Neural progenitor cell (in vitro differentiated cells): Measurements from ENCODE around the gene IRX5. TPM values are rescaled to one million over a fixed set of nuclear protein-coding genes. Genes with fewer than 3 reads are reported as not detected.

Experiments used
- DNase-seq: peaks from one replicate; pipeline ENCODE4 v3.0.0-alpha.2; 2016; ENCODE audit warnings: low spot score
- H2AFZ ChIP-seq: fragments of 200-600 bp; sonication (generic); replicated peaks from 2 replicates; pipeline ENCODE4 v1.6.1; 2016; ENCODE audit warnings: antibody characterized with exemption
- H3F3A ChIP-seq: fragments of 200-600 bp; sonication (generic); 2 replicates; pipeline ENCODE4 v1.6.1; 2016; ENCODE audit warnings: antibody characterized with exemption, low read depth
- H3K27ac ChIP-seq: fragments of 200-600 bp; sonication (generic); 2 replicates; pipeline ENCODE4 v1.5.1; 2016; ENCODE audit warnings: mild to moderate bottlenecking
- H3K27me3 ChIP-seq: fragments of 200-600 bp; sonication (generic); 2 replicates; pipeline ENCODE4 v1.6.1; 2016; ENCODE audit warnings: mild to moderate bottlenecking, moderate library complexity
- H3K36me3 ChIP-seq: fragments of 200-600 bp; sonication (generic); 2 replicates; pipeline ENCODE4 v1.5.1; 2016
- H3K4me1 ChIP-seq: fragments of 200-600 bp; sonication (generic); 2 replicates; pipeline ENCODE4 v1.6.1; 2016; ENCODE audit warnings: mixed run types
- H3K4me2 ChIP-seq: fragments of 200-600 bp; sonication (generic); 2 replicates; pipeline ENCODE4 v1.6.1; 2016
- H3K4me3 ChIP-seq: fragments of 200-600 bp; sonication (generic); 2 replicates; pipeline ENCODE4 v1.5.1; 2016
- H3K79me2 ChIP-seq: fragments of 200-600 bp; sonication (generic); 2 replicates; pipeline ENCODE4 v1.6.1; 2016; ENCODE audit warnings: low read depth
- H3K9ac ChIP-seq: fragments of 200-600 bp; sonication (generic); 2 replicates; pipeline ENCODE4 v1.6.1; 2016
- H3K9me3 ChIP-seq: fragments of 200-600 bp; sonication (generic); 2 replicates; pipeline ENCODE4 v1.5.1; 2016; ENCODE audit warnings: low read depth
- H4K20me1 ChIP-seq: fragments of 200-600 bp; sonication (generic); 2 replicates; pipeline ENCODE4 v1.6.1; 2016; ENCODE audit warnings: low read depth
- H3K27ac Mint-ChIP-seq: 3 replicates; pipeline ENCODE4 v1.8.0; 2021; ENCODE audit warnings: mixed read lengths
- H3K27me3 Mint-ChIP-seq: 2 replicates; pipeline ENCODE4 v1.8.0; 2022; ENCODE audit warnings: low read depth, mild to moderate bottlenecking, inconsistent platforms, moderate library complexity, mixed read lengths; ENCODE audit not compliant: insufficient read depth
- H3K36me3 Mint-ChIP-seq: 3 replicates; pipeline ENCODE4 v1.8.0; 2021; ENCODE audit warnings: mixed read lengths
- H3K4me1 Mint-ChIP-seq: 3 replicates; pipeline ENCODE4 v1.8.0; 2021; ENCODE audit warnings: mixed read lengths
- H3K4me3 Mint-ChIP-seq: 3 replicates; pipeline ENCODE4 v1.8.0; 2021; ENCODE audit warnings: mild to moderate bottlenecking, moderate library complexity, mixed read lengths
- H3K9me3 Mint-ChIP-seq: 3 replicates; pipeline ENCODE4 v1.8.0; 2020; ENCODE audit warnings: mixed read lengths
- CTCF ChIP-seq: fragments of 200-600 bp; sonication (generic); IDR thresholded peaks from 2 replicates; pipeline ENCODE4 v1.5.1; 2017; ENCODE audit warnings: antibody characterized with exemption, mild to moderate bottlenecking
- EZH2 ChIP-seq: fragments of 200-600 bp; sonication (generic); IDR thresholded peaks from 2 replicates; pipeline ENCODE4 v1.6.1; 2017; ENCODE audit warnings: antibody characterized with exemption, mild to moderate bottlenecking, moderate library complexity
- EZH2phosphoT487 ChIP-seq: fragments of 200-600 bp; sonication (generic); IDR thresholded peaks from 2 replicates; pipeline ENCODE4 v1.6.1; 2017; ENCODE audit warnings: antibody characterized with exemption
- total RNA-seq: library from RNA; depleted of rRNA; stranded (reverse); fragments of >200 nt; gene quantifications from 2 replicates; pipeline ENCODE4 v1.2.3, GENCODE V29; 2015; ENCODE audit warnings: low replicate concordance

Gene IRX5
- total RNA-seq, 1 donor from 2014 or later = 1.6 TPM

GRCh38 chr16:54937671-54938211 lies 7.1 kb downstream of the IRX5 start:
- H3K36me3 ChIP-seq = no peaks in the 10 kb centered on the region
- H2AFZ ChIP-seq = peak overlapping the region; percentile 65
- peak overlapping the region; percentile 55 for H3K4me3 ChIP-seq
- no peaks in the 10 kb centered on the region for H3K9me3 ChIP-seq
- H3K4me3 Mint-ChIP-seq = peak overlapping the region; percentile 90
- H3K79me2 ChIP-seq = no peaks in the 10 kb centered on the region
- no peaks in the 10 kb centered on the region for H3K9me3 Mint-ChIP-seq
- H3K4me2 ChIP-seq = peak overlapping the region; percentile 93
- H3K36me3 Mint-ChIP-seq = peaks cover 9% of the 10 kb centered on the region
- H3K4me1 Mint-ChIP-seq = peaks cover 51% of the 10 kb centered on the region
- H3K4me1 ChIP-seq = peaks cover 32% of the 10 kb centered on the region
- H3K9ac ChIP-seq = no peak overlapping the region
- H3K27ac Mint-ChIP-seq = peak overlapping the region; percentile 72
- peaks cover 100% of the 10 kb centered on the region for H3K27me3 ChIP-seq
- no peak for TF ChIP-seq EZH2phosphoT487
- TF ChIP-seq EZH2 = peak; percentile 60
- no peak for TF ChIP-seq CTCF
- H4K20me1 ChIP-seq = peaks cover 36% of the 10 kb centered on the region
- peaks cover 60% of the 10 kb centered on the region for H3F3A ChIP-seq
- no peak for DNase-seq
- peaks cover 70% of the 10 kb centered on the region for H3K27me3 Mint-ChIP-seq
- no peak overlapping the region for H3K27ac ChIP-seq

DNA sequence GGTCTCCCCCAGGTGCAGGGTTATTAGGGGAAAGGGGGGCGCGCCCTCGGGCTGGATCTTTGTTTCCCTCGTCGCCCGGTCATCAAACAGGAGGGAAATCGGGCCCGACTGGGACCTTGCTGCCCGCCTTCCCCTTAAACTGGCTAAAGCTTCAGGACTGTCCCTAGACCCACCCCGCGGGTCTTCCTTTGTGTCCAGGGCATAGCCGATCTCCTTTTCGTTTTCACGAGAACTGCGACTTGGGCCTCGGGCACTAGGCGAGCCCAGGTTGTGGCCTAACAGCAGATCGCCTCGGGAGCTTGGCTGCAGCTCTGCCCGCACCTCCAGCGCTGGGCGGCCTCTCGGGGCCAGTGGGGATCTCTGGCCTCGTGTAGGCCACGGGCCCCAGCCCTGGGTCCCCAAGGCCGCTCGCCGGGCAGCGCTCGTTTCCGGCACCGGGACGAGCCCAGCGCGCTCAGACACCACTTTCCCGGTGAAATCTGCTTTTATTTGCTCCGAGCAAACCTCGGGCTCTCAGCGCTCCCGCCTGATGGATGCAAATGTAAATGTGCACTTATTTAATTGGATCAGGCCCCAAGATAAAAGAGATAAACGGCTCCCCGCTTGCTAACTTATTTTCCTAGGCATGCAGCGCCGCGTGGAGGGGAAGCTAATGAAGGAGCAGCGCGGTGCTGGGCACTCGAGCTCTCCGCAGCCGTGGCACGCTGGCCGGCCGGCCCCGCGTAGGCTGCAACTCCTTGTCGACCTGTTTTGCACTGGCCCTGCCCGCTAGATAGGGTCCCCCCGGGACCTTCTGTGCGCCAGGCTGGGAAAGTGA lies 7.8 kb downstream of the IRX5 start:
- TF ChIP-seq CTCF (peak; percentile 3), EZH2phosphoT487 (peak; percentile 69), EZH2 (peak; percentile 72)
- peak overlapping the region; percentile 65 for H2AFZ ChIP-seq

GRCh38 chr16:54939029-54939346 lies 8.3 kb downstream of the IRX5 start:
- no peak overlapping the region for H3K27ac ChIP-seq
- H3K9me3 ChIP-seq = no peaks in the 10 kb centered on the region
- peaks cover 26% of the 10 kb centered on the region for H4K20me1 ChIP-seq
- H3K4me1 Mint-ChIP-seq = peaks cover 47% of the 10 kb centered on the region
- peaks cover 32% of the 10 kb centered on the region for H3K4me1 ChIP-seq
- H3K9me3 Mint-ChIP-seq = no peaks in the 10 kb centered on the region
- H3K27me3 Mint-ChIP-seq = peaks cover 70% of the 10 kb centered on the region
- H3K36me3 ChIP-seq = no peaks in the 10 kb centered on the region
- peak overlapping the region; percentile 55 for H3K4me3 ChIP-seq
- no peak overlapping the region for H3K27ac Mint-ChIP-seq
- H3K36me3 Mint-ChIP-seq = peaks cover 5% of the 10 kb centered on the region
- H2AFZ ChIP-seq = no peak overlapping the region
- H3K4me3 Mint-ChIP-seq = peak overlapping the region; percentile 72
- peaks cover 54% of the 10 kb centered on the region for H3F3A ChIP-seq
- no peak for DNase-seq
- peaks cover 94% of the 10 kb centered on the region for H3K27me3 ChIP-seq
- H3K9ac ChIP-seq = no peak overlapping the region
- H3K79me2 ChIP-seq = no peaks in the 10 kb centered on the region
- TF ChIP-seq CTCF (no peak), EZH2phosphoT487 (peak; percentile 17)
- H3K4me2 ChIP-seq = peak overlapping the region; percentile 93

More for the DNA sequence above, 7.8 kb downstream of the IRX5 start:
- Mint-ChIP-seq H3K27me3 (peaks cover 74% of the 10 kb centered on the region), H3K27ac (no peak overlapping the region), H3K9me3 (no peaks in the 10 kb centered on the region), H3K36me3 (peaks cover 9% of the 10 kb centered on the region), H3K4me3 (peak overlapping the region; percentile 90), H3K4me1 (peaks cover 51% of the 10 kb centered on the region)
- peak overlapping the region; percentile 93 for H3K4me2 ChIP-seq
- H3K9ac ChIP-seq = no peak overlapping the region
- peaks cover 100% of the 10 kb centered on the region for H3K27me3 ChIP-seq
- peak; percentile 70 for DNase-seq
- H3K9me3 ChIP-seq = no peaks in the 10 kb centered on the region
- H4K20me1 ChIP-seq = peaks cover 32% of the 10 kb centered on the region
- H3K4me3 ChIP-seq = peak overlapping the region; percentile 55
- peaks cover 32% of the 10 kb centered on the region for H3K4me1 ChIP-seq
- peaks cover 60% of the 10 kb centered on the region for H3F3A ChIP-seq
- H3K79me2 ChIP-seq = no peaks in the 10 kb centered on the region
- H3K27ac ChIP-seq = no peak overlapping the region
- H3K36me3 ChIP-seq = no peaks in the 10 kb centered on the region
